Activated CD8-positive, alpha-beta memory T cell treated with anti-CD3 and anti-CD28 coated beads for 48 hours (primary cell): ENCODE data around the gene HTRA2.
"Not testable (repeated sequence)": the region's sequence is repeated elsewhere in the genome, so short reads cannot be mapped to it uniquely, and the experiment has no call there.

ENCODE experiments used
- DNase-seq, 3 experiments: peaks; one replicate each; pipeline ENCODE4 v3.0.0-alpha.2; 2020; ENCODE audit warnings: low read depth in 2 of 3, low spot score in 2 of 3

The HTRA2 gene

GRCh38 chr2:74559912-74560311 lies 30.2 kb downstream of the HTRA2 start:
- no peak for DNase-seq

GRCh38 chr2:74560591-74560990 lies 30.9 kb downstream of the HTRA2 start:
- DNase-seq: no peak

- DNase-seq: not testable (repeated sequence)
Measured at GRCh38 chr2:74561022-74561421, 31.3 kb downstream of the HTRA2 start.

- no peak for DNase-seq
Measured at GRCh38 chr2:74562126-74562775, 32.5 kb downstream of the HTRA2 start.

- no peak for DNase-seq
Measured at GRCh38 chr2:74564222-74564621, 34.5 kb downstream of the HTRA2 start.

- DNase-seq: no peak
Measured at GRCh38 chr2:74566076-74566753, 36.5 kb downstream of the HTRA2 start.

GRCh38 chr2:74566754-74567085 lies 37.0 kb downstream of the HTRA2 start:
- DNase-seq: no peak

- DNase-seq: no peak
Measured at GRCh38 chr2:74567881-74568280, 38.1 kb downstream of the HTRA2 start.

- no peak for DNase-seq
Measured at GRCh38 chr2:74569686-74570085, 40.0 kb downstream of the HTRA2 start.

GRCh38 chr2:74571058-74571457 lies 41.3 kb downstream of the HTRA2 start:
- DNase-seq: no peak

- no peak for DNase-seq
Measured at GRCh38 chr2:74572178-74572925, 42.6 kb downstream of the HTRA2 start.

- DNase-seq: no peak
Measured at GRCh38 chr2:74573747-74574562, 44.2 kb downstream of the HTRA2 start.

- no peak for DNase-seq
Measured at GRCh38 chr2:74575320-74575719, 45.6 kb downstream of the HTRA2 start.

GRCh38 chr2:74576211-74576862 lies 46.6 kb downstream of the HTRA2 start:
- no peak for DNase-seq

- no peak for DNase-seq
Measured at GRCh38 chr2:74576863-74577229, 47.1 kb downstream of the HTRA2 start.

- no peak for DNase-seq
Measured at GRCh38 chr2:74577448-74577847, 47.7 kb downstream of the HTRA2 start.

GRCh38 chr2:74578408-74578807 lies 48.7 kb downstream of the HTRA2 start:
- no peak for DNase-seq

GRCh38 chr2:74581463-74581862 lies 51.7 kb downstream of the HTRA2 start:
- DNase-seq: no peak

GRCh38 chr2:74582184-74582583 lies 52.5 kb downstream of the HTRA2 start:
- DNase-seq: no peak
